ENCODE results near the gene ANKRD31.

GRCh38 chr5:75021219-75021618, 215.5 kb downstream of the ANKRD31 start:
- TF ChIP-seq CTCF (conservative IDR thresholded peaks at IDR 0.05; ENCODE audit: low read length) (no peak), EZH2phosphoT487 (IDR thresholded peaks at IDR 0.05; ENCODE audit: borderline replicate concordance, low read depth, low read length) (no peak)
